B cell (primary cell): Measurements from ENCODE around the gene PSME3IP1. TPM values are rescaled to one million over a fixed set of nuclear protein-coding genes. Genes with fewer than 3 reads are reported as not detected.

Source experiments
- ATAC-seq: fragments of 200-7000 bp; cut with Tn5 transposase; one replicate; pipeline ENCODE4 v1.10.0; 2021; ENCODE audit warnings: low read depth, mild to moderate bottlenecking, moderate number of reproducible peaks, moderate library complexity
- CTCF ChIA-PET: fragments of 350-600 bp; sonication (Branson Sonifier 250); formaldehyde crosslinking; loops from one replicate; lab custom pipeline; 2021; ENCODE audit warnings: antibody characterized with exemption, inconsistent platforms; lab: Charles Lee
- POLR2A ChIA-PET: fragments of 350-600 bp; sonication (Branson Sonifier 250); formaldehyde crosslinking; loops from one replicate; lab custom pipeline; 2021; ENCODE audit warnings: antibody characterized with exemption; lab: Charles Lee
- DNase-seq: peaks from one replicate; pipeline ENCODE4 v3.0.0; 2013
- H2AFZ ChIP-seq: 2 replicates; pipeline ENCODE4 v1.6.1; 2012; ENCODE audit warnings: mild to moderate bottlenecking, low read depth, low read length; ENCODE audit not compliant: insufficient read depth, poor library complexity, severe bottlenecking
- H3K27ac ChIP-seq, 2 donors: 1 replicate in 1 of 2; 2 replicates in 1 of 2; pipeline ENCODE4 v1.5.1; 2012 to 2013; ENCODE audit warnings: low read length in 2 of 2, mild to moderate bottlenecking in 2 of 2, moderate library complexity in 1 of 2
- H3K27me3 ChIP-seq, 4 experiments: fragments of 200-600 bp in 1 of 4; sonication (generic) in 1 of 4; replicated peaks in 1 of 4; 1 replicate in 2 of 4; 2 replicates in 2 of 4; pipeline versions ENCODE4 v1.6.1 to v1.7.0; 2013 to 2016; ENCODE audit warnings: low read length in 3 of 4, mild to moderate bottlenecking in 2 of 4, mixed read lengths in 1 of 4, moderate library complexity in 1 of 4; ENCODE audit not compliant: insufficient read depth in 4 of 4, control insufficient read depth in 3 of 4; ENCODE audit errors: control extremely low read depth in 1 of 4
- H3K36me3 ChIP-seq, 2 experiments: replicated peaks in 1 of 2; 1 replicate in 1 of 2; 2 replicates in 1 of 2; pipeline versions ENCODE4 v1.6.1 to v1.7.1; 2013; ENCODE audit warnings: low read length in 1 of 2; ENCODE audit not compliant: insufficient read depth in 2 of 2, control insufficient read depth in 1 of 2; ENCODE audit errors: control extremely low read depth in 1 of 2, extremely low read depth in 1 of 2
- H3K4me1 ChIP-seq, 2 donors: fragments of 200-600 bp in 1 of 2; sonication (generic) in 1 of 2; 1 replicate in 1 of 2; 2 replicates in 1 of 2; pipeline versions ENCODE4 v1.5.1 to v1.6.1; 2013 to 2017; ENCODE audit warnings: low read length in 2 of 2; ENCODE audit not compliant: control insufficient read depth in 2 of 2, insufficient read depth in 2 of 2
- H3K4me2 ChIP-seq: replicated peaks from 2 replicates; pipeline ENCODE3; 2012; ENCODE audit warnings: mild to moderate bottlenecking, low read depth, low read length; ENCODE audit not compliant: poor library complexity, severe bottlenecking
- H3K4me3 ChIP-seq, 5 experiments: fragments of 200-600 bp in 1 of 5; sonication (generic) in 1 of 5; 1 replicate in 3 of 5; 2 replicates in 2 of 5; pipeline versions ENCODE4 v1.5.1 to v1.7.0; 2011 to 2016; ENCODE audit warnings: low read length in 4 of 5, mild to moderate bottlenecking in 4 of 5, low read depth in 2 of 5, control low read depth in 1 of 5, moderate library complexity in 1 of 5; ENCODE audit not compliant: insufficient read depth in 1 of 5; ENCODE audit errors: control extremely low read depth in 1 of 5, extremely low read depth in 1 of 5
- H3K79me2 ChIP-seq: fragments of 200-600 bp; sonication (generic); one replicate; pipeline ENCODE4 v1.6.0; 2016; ENCODE audit warnings: low read length; ENCODE audit not compliant: control insufficient read depth, insufficient read depth
- H3K9ac ChIP-seq: fragments of 200-600 bp; sonication (generic); 2 replicates; pipeline ENCODE4 v1.6.1; 2017; ENCODE audit warnings: mild to moderate bottlenecking, low read length, moderate library complexity
- H3K9me3 ChIP-seq, 3 donors: one replicate each; pipeline versions ENCODE4 v1.6.1 to v1.7.1; 2013; ENCODE audit warnings: low read length in 2 of 3; ENCODE audit not compliant: control insufficient read depth in 2 of 3, insufficient read depth in 1 of 3; ENCODE audit errors: control extremely low read depth in 1 of 3
- H4K20me1 ChIP-seq: 2 replicates; pipeline ENCODE4 v1.6.0; 2012; ENCODE audit warnings: mild to moderate bottlenecking, low read length; ENCODE audit not compliant: insufficient read depth, control insufficient read depth, poor library complexity, severe bottlenecking
- H3K27ac Mint-ChIP-seq: one replicate; pipeline ENCODE4 v1.8.0; 2021; ENCODE audit warnings: mixed read lengths
- H3K27me3 Mint-ChIP-seq: one replicate; pipeline ENCODE4 v1.8.0; 2021; ENCODE audit warnings: mixed read lengths
- H3K4me1 Mint-ChIP-seq: one replicate; pipeline ENCODE4 v1.8.0; 2021; ENCODE audit warnings: mixed read lengths
- H3K4me3 Mint-ChIP-seq: one replicate; pipeline ENCODE4 v1.8.0; 2021; ENCODE audit warnings: mixed read lengths
- H3K9me3 Mint-ChIP-seq: one replicate; pipeline ENCODE4 v1.8.0; 2022; ENCODE audit warnings: mixed read lengths; ENCODE audit not compliant: insufficient read depth
- CTCF ChIP-seq: fragments of 200-600 bp; IDR thresholded peaks from one replicate; pipeline ENCODE4 v1.8.0; 2022; ENCODE audit warnings: antibody characterized with exemption, mild to moderate bottlenecking
- EZH2 ChIP-seq: IDR thresholded peaks from 2 replicates; pipeline ENCODE4 v1.6.1; 2012; ENCODE audit warnings: borderline replicate concordance, low read depth, mild to moderate bottlenecking, moderate library complexity, low read length; ENCODE audit not compliant: insufficient read depth, poor library complexity, severe bottlenecking
- WGBS: methylation state at CpG from one replicate; pipeline ENCODE4 v1.1.5; 2013; ENCODE audit warnings: missing lambda C conversion rate; ENCODE audit not compliant: insufficient coverage; 5-methylcytosine and 5-hydroxymethylcytosine counted together
- intact Hi-C: fragments of 100-400 bp; cut with micrococcal nuclease; formaldehyde crosslinking; loops from one replicate; pipeline ENCODE4 v1.10.0; 2022
- polyA plus RNA-seq: library from polyadenylated mRNA; depleted of rRNA; stranded (reverse); fragments of >200 nt; gene quantifications from 2 replicates; pipeline ENCODE4 v1.2.3, GENCODE V29; 2012
- total RNA-seq, 2 donors: library from RNA; stranded (reverse); fragments of 120-200 nt in 1 of 2; gene quantifications; 1 replicate in 1 of 2; 2 replicates in 1 of 2; pipeline versions ENCODE4 v1.2.3 to v1.2.4, GENCODE V29; 2013 to 2022

PSME3IP1 gene
- total and polyA plus RNA-seq, 2 donors (not counting 1 experiment from before 2014, with no cell fraction given) = 125 to 166 TPM

- H3K9me3 Mint-ChIP-seq = no peaks in the 10 kb centered on the region
- H3K4me1 ChIP-seq = peaks cover 0 to 3% of the 10 kb centered on the region in 2 donors
- no peak overlapping the region for H3K9ac ChIP-seq
- H3K9me3 ChIP-seq = no peaks in the 10 kb centered on the region
- TF ChIP-seq EZH2 (no peak), CTCF (no peak)
- H3K27ac ChIP-seq = no peak overlapping the region
- no peak overlapping the region for H3K27ac Mint-ChIP-seq
- H3K36me3 ChIP-seq = peaks cover 0 to 5% of the 10 kb centered on the region in 2 experiments
- no peaks in the 10 kb centered on the region for H3K27me3 ChIP-seq
- no peak overlapping the region for H3K4me3 ChIP-seq
- 100% methylated on average over 1 of the region's 4 CpGs for WGBS
- no peak overlapping the region for H3K4me3 Mint-ChIP-seq
- H3K4me1 Mint-ChIP-seq = peaks cover 13% of the 10 kb centered on the region
- no peak for ATAC-seq
- peaks cover 80% of the 10 kb centered on the region for H3K79me2 ChIP-seq
- H3K27me3 Mint-ChIP-seq = no peaks in the 10 kb centered on the region
- intact Hi-C loops = no loop called here
- POLR2A ChIA-PET = no interaction called here
- peaks cover 24% of the 10 kb centered on the region for H4K20me1 ChIP-seq
- H2AFZ ChIP-seq = no peak overlapping the region
- CTCF ChIA-PET = no interaction called here
- no peak overlapping the region for H3K4me2 ChIP-seq
- no peak for DNase-seq
These were observed 10.4 kb upstream of the PSME3IP1 start for GRCh38 chr16:57196286-57196685.

GRCh38 chr16:57194512-57194911 is 8.7 kb upstream of the PSME3IP1 start:
- no peak overlapping the region for H3K4me3 ChIP-seq
- peaks cover 97% of the 10 kb centered on the region for H3K79me2 ChIP-seq
- no peak overlapping the region for H3K4me2 ChIP-seq
- no peaks in the 10 kb centered on the region for H3K9me3 ChIP-seq
- H4K20me1 ChIP-seq = peaks cover 26% of the 10 kb centered on the region
- Mint-ChIP-seq H3K4me3 (no peak overlapping the region), H3K9me3 (no peaks in the 10 kb centered on the region), H3K4me1 (peaks cover 19% of the 10 kb centered on the region), H3K27me3 (no peaks in the 10 kb centered on the region), H3K27ac (no peak overlapping the region)
- intact Hi-C loops = no loop called here
- CTCF ChIA-PET = interaction anchor here (1.5 kb wide), 1 partner anchor 13 kb away, joined by 3 read pairs; no protein-coding TSS in a partner anchor
- peaks cover 0 to 5% of the 10 kb centered on the region in 2 experiments for H3K36me3 ChIP-seq
- H2AFZ ChIP-seq = no peak overlapping the region
- peaks cover 0 to 3% of the 10 kb centered on the region in 2 donors for H3K4me1 ChIP-seq
- no peak for DNase-seq
- POLR2A ChIA-PET = no interaction called here
- no peak overlapping the region for H3K27ac ChIP-seq
- no peaks in the 10 kb centered on the region for H3K27me3 ChIP-seq
- no peak for ATAC-seq
- TF ChIP-seq EZH2 (no peak), CTCF (no peak)
- no peak overlapping the region for H3K9ac ChIP-seq
